ENCODE measurements around the gene RHBDD2. TPM values are rescaled to one million over a fixed set of nuclear protein-coding genes. Genes with fewer than 3 reads are reported as not detected.
"Not testable (repeated sequence)": the region's sequence is repeated elsewhere in the genome, so short reads cannot be mapped to it uniquely, and the experiment has no call there.

Gene RHBDD2
- total and polyA plus RNA-seq, 4 donors = 13.6 to 65.0 (median 37.3) TPM

DNA sequence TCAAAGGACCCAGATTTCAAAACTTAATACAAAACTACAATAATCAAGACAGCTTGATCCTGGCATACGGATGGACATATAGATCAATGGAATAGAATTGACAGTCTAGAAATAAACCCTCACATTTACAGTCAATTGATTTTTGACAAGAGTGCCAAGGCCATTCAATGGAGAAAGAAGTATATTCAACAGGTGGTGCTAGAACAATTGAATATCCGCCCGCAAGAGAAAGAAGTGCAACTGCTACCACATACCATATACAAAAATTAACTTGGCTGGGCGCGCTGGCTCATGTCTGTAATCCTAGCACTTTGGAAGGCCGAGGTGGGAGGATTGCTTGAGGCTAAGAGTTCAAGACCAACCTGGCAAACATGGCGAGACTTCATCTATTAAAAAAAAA is 42.0 kb upstream of the RHBDD2 start:
- 94% methylated on average over 7 of the region's 7 CpGs for WGBS
- Histone ChIP-seq H3K4me1 (ENCODE audit: control insufficient read depth in 4 of 4, insufficient read depth in 4 of 4, low read length in 3 of 4) (no peaks in the 10 kb centered on the region), H3K27me3 (ENCODE audit: control insufficient read depth in 4 of 4, insufficient read depth in 4 of 4, low read length in 3 of 4) (no peaks in the 10 kb centered on the region), H3K9ac (ENCODE audit: low read depth in 1 of 2, low read length in 2 of 2) (no peak overlapping the region), H3K4me3 (ENCODE audit: low read depth in 1 of 3, low read length in 3 of 3) (no peak overlapping the region), H3K9me3 (ENCODE audit: control insufficient read depth in 4 of 4, low read length in 3 of 4) (no peaks in the 10 kb centered on the region), H3K27ac (ENCODE audit: low read depth in 1 of 2, low read length in 2 of 2) (no peak overlapping the region), H3K36me3 (ENCODE audit: control insufficient read depth in 4 of 4, insufficient read depth in 3 of 4, low read depth in 1 of 4, low read length in 3 of 4) (no peaks in the 10 kb centered on the region)
- no peak for DNase-seq (ENCODE audit: low spot score)
- TF ChIP-seq, protein P1, sequence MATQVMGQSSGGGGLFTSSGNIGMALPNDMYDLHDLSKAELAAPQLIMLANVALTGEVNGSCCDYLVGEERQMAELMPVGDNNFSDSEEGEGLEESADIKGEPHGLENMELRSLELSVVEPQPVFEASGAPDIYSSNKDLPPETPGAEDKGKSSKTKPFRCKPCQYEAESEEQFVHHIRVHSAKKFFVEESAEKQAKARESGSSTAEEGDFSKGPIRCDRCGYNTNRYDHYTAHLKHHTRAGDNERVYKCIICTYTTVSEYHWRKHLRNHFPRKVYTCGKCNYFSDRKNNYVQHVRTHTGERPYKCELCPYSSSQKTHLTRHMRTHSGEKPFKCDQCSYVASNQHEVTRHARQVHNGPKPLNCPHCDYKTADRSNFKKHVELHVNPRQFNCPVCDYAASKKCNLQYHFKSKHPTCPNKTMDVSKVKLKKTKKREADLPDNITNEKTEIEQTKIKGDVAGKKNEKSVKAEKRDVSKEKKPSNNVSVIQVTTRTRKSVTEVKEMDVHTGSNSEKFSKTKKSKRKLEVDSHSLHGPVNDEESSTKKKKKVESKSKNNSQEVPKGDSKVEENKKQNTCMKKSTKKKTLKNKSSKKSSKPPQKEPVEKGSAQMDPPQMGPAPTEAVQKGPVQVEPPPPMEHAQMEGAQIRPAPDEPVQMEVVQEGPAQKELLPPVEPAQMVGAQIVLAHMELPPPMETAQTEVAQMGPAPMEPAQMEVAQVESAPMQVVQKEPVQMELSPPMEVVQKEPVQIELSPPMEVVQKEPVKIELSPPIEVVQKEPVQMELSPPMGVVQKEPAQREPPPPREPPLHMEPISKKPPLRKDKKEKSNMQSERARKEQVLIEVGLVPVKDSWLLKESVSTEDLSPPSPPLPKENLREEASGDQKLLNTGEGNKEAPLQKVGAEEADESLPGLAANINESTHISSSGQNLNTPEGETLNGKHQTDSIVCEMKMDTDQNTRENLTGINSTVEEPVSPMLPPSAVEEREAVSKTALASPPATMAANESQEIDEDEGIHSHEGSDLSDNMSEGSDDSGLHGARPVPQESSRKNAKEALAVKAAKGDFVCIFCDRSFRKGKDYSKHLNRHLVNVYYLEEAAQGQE (IDR thresholded peaks at IDR 0.05) = no peak
- TF ChIP-seq FOXA1 (IDR thresholded peaks at IDR 0.05) (no peak), NR2F2 (IDR thresholded peaks at IDR 0.05) (no peak), SP1 (IDR thresholded peaks at IDR 0.05) (no peak), RAD21 (IDR thresholded peaks at IDR 0.05) (no peak), EGR1 (IDR thresholded peaks at IDR 0.05; ENCODE audit: low read depth in 2 of 2) (no peak), RXRA (IDR thresholded peaks at IDR 0.05) (no peak), HNF4G (IDR thresholded peaks at IDR 0.05) (no peak), FOXA2 (IDR thresholded peaks at IDR 0.05) (no peak)
- TF ChIP-seq, protein P2, sequence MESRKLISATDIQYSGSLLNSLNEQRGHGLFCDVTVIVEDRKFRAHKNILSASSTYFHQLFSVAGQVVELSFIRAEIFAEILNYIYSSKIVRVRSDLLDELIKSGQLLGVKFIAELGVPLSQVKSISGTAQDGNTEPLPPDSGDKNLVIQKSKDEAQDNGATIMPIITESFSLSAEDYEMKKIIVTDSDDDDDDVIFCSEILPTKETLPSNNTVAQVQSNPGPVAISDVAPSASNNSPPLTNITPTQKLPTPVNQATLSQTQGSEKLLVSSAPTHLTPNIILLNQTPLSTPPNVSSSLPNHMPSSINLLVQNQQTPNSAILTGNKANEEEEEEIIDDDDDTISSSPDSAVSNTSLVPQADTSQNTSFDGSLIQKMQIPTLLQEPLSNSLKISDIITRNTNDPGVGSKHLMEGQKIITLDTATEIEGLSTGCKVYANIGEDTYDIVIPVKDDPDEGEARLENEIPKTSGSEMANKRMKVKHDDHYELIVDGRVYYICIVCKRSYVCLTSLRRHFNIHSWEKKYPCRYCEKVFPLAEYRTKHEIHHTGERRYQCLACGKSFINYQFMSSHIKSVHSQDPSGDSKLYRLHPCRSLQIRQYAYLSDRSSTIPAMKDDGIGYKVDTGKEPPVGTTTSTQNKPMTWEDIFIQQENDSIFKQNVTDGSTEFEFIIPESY (IDR thresholded peaks at IDR 0.05) = no peak

DNA sequence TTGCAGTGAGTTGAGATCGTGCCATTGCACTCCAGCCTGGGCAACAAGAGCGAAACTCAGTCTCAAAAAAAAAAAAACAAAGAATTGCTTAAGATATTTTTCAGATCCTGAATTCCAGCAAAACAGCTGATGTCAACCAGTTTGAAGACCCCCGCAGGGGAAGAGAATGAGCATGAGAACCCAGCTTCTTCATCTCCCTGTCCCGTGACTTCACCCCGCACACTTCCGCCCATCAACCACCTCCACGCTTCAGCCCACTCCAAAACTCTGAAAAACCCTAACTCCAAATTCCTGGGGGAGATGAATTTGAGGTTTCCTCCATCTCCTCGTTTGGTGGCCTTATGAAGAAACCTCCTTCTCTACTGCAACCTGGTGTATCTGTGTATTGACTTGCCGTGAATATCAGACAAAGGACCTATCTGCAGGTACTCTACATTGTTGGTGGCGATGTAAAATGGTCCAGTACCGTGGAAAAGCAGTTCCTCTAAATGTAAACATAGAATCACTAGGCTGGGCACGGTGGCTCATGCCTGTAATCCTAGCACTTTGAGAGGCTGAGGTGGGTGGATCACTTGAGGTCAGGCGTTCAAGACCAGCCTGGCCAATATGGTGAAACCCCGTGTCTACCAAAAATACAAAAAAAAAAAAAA is 40.4 kb upstream of the RHBDD2 start:
- H3K4me3 ChIP-seq (ENCODE audit: low read depth in 1 of 3, low read length in 3 of 3); H3K36me3 ChIP-seq (ENCODE audit: control insufficient read depth in 4 of 4, insufficient read depth in 3 of 4, low read depth in 1 of 4, low read length in 3 of 4); DNase-seq (ENCODE audit: low spot score); H3K9ac ChIP-seq (ENCODE audit: low read depth in 1 of 2, low read length in 2 of 2); H3K4me1 ChIP-seq (ENCODE audit: control insufficient read depth in 4 of 4, insufficient read depth in 4 of 4, low read length in 3 of 4); H3K27ac ChIP-seq (ENCODE audit: low read depth in 1 of 2, low read length in 2 of 2); H3K9me3 ChIP-seq (ENCODE audit: control insufficient read depth in 4 of 4, low read length in 3 of 4); H3K27me3 ChIP-seq (ENCODE audit: control insufficient read depth in 4 of 4, insufficient read depth in 4 of 4, low read length in 3 of 4): not testable (repeated sequence)
- WGBS = 81% methylated on average over 14 of the region's 14 CpGs

DNA sequence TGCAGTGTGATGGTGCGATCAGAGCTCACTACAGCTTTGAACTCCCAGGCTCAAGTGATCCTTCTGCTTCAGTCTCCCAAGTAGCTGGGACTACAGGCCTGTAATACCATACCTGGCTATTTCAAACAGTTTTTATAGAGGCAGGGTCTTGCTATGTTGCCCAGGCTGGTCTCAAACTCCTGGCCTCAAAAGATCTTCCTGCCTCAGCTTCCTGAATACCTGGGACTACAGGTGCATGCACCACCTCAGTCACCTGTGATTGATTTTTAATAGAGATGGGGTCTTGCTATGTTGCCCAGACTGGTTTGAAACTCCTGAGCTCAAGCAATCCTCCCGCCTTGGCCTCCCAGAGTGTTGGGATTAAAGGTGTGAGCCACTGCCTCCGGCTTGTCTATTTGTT is 38.8 kb upstream of the RHBDD2 start:
- no peak overlapping the region for H3K27ac ChIP-seq (ENCODE audit: low read depth in 1 of 2, low read length in 2 of 2)
- TF ChIP-seq TAF1 (conservative IDR thresholded peaks at IDR 0.05) = no peak
- TF ChIP-seq, protein P3, sequence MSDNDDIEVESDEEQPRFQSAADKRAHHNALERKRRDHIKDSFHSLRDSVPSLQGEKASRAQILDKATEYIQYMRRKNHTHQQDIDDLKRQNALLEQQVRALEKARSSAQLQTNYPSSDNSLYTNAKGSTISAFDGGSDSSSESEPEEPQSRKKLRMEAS (IDR thresholded peaks at IDR 0.05) = no peak
- TF ChIP-seq FOXA2 (IDR thresholded peaks at IDR 0.05) = no peak
- TF ChIP-seq, protein P4, sequence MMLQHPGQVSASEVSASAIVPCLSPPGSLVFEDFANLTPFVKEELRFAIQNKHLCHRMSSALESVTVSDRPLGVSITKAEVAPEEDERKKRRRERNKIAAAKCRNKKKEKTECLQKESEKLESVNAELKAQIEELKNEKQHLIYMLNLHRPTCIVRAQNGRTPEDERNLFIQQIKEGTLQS (IDR thresholded peaks at IDR 0.05) = no peak
- TF ChIP-seq NR2F2 (IDR thresholded peaks at IDR 0.05) = no peak
- TF ChIP-seq FOXA1 (IDR thresholded peaks at IDR 0.05) = no peak
- TF ChIP-seq, protein P5, sequence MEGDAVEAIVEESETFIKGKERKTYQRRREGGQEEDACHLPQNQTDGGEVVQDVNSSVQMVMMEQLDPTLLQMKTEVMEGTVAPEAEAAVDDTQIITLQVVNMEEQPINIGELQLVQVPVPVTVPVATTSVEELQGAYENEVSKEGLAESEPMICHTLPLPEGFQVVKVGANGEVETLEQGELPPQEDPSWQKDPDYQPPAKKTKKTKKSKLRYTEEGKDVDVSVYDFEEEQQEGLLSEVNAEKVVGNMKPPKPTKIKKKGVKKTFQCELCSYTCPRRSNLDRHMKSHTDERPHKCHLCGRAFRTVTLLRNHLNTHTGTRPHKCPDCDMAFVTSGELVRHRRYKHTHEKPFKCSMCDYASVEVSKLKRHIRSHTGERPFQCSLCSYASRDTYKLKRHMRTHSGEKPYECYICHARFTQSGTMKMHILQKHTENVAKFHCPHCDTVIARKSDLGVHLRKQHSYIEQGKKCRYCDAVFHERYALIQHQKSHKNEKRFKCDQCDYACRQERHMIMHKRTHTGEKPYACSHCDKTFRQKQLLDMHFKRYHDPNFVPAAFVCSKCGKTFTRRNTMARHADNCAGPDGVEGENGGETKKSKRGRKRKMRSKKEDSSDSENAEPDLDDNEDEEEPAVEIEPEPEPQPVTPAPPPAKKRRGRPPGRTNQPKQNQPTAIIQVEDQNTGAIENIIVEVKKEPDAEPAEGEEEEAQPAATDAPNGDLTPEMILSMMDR (IDR thresholded peaks at IDR 0.05; ENCODE audit: low read depth, low read length, missing input control) = no peak
- H3K9ac ChIP-seq (ENCODE audit: low read depth in 1 of 2, low read length in 2 of 2) = no peak overlapping the region
- no peaks in the 10 kb centered on the region for H3K36me3 ChIP-seq (ENCODE audit: control insufficient read depth in 4 of 4, insufficient read depth in 3 of 4, low read depth in 1 of 4, low read length in 3 of 4)
- H3K4me1 ChIP-seq (ENCODE audit: control insufficient read depth in 4 of 4, insufficient read depth in 4 of 4, low read length in 3 of 4) = no peaks in the 10 kb centered on the region
- H3K4me3 ChIP-seq (ENCODE audit: low read depth in 1 of 3, low read length in 3 of 3) = no peak overlapping the region
- WGBS = 96% methylated on average over 3 of the region's 3 CpGs
- no peak for DNase-seq (ENCODE audit: low spot score)
- H3K9me3 ChIP-seq (ENCODE audit: control insufficient read depth in 4 of 4, low read length in 3 of 4) = no peaks in the 10 kb centered on the region
- H3K27me3 ChIP-seq (ENCODE audit: control insufficient read depth in 4 of 4, insufficient read depth in 4 of 4, low read length in 3 of 4) = no peaks in the 10 kb centered on the region

Measured in liver (tissue), 9 donors.